HEK293T (cell line): ENCODE results near the gene OPA1.

ENCODE experiments used
- HDGF ChIP-seq: fragments of 450-650 bp; IDR thresholded peaks from 2 replicates; pipeline ENCODE4 v1.6.1; 2017; ENCODE audit warnings: antibody characterized with exemption, borderline replicate concordance
- L3MBTL2 ChIP-seq: fragments of 450-650 bp; conservative IDR thresholded peaks from 2 replicates; pipeline ENCODE4 v1.6.1; 2016; ENCODE audit warnings: mild to moderate bottlenecking

DNA sequence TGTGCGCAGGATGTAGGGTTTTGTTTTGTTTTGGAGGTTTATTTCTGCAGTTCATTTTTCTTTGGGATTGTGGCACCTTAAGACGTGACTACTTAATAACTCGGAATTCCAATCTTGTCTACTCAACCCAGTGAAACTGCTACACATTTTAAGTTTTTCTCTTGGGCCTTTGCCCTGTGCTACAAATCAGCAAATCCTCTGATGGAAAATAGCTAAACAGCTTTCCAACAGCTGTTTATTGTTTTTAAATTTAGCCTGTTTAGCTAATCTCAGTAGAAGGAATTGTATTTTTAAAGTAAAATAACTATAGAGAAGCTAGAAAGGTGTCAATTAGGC, 48.4 kb downstream of the OPA1 start:
- TF ChIP-seq HDGF (no peak), L3MBTL2 (no peak)
